G401.6 (cell line): ENCODE measurements around the gene SNX20.

Experiments used
- FAIRE-seq: peaks from 2 replicates; lab custom pipeline; 2012; peaks lifted over from hg19 to GRCh38; lab: Jason Lieb, UNC

The SNX20 gene

GRCh38 chr16:50634947-50635346 is 46.2 kb downstream of the SNX20 start:
- FAIRE-seq: no peak

DNA sequence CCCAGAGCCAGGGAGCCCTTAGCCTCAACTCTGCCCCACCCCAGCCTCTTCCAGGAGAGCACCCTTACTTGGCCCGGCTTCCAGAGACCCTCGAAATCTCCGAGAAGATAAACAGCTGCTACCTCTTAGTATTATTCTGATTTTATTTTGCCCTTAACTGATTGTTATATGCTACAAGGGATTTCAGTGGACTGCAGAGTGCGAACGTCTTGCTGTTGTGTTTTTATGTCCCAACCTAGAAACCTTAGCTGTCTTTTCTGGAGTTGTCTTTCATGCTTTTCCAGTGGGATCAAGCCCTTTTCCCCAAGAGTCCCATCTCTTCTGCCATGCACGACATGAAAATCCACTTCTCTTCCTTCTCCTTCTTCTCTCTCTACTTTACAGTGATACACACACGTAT is 47.0 kb downstream of the SNX20 start:
- no peak for FAIRE-seq

- no peak for FAIRE-seq
These were observed 47.9 kb downstream of the SNX20 start for GRCh38 chr16:50632927-50633800.

GRCh38 chr16:50631985-50632576 is 49.0 kb downstream of the SNX20 start:
- FAIRE-seq: no peak

DNA sequence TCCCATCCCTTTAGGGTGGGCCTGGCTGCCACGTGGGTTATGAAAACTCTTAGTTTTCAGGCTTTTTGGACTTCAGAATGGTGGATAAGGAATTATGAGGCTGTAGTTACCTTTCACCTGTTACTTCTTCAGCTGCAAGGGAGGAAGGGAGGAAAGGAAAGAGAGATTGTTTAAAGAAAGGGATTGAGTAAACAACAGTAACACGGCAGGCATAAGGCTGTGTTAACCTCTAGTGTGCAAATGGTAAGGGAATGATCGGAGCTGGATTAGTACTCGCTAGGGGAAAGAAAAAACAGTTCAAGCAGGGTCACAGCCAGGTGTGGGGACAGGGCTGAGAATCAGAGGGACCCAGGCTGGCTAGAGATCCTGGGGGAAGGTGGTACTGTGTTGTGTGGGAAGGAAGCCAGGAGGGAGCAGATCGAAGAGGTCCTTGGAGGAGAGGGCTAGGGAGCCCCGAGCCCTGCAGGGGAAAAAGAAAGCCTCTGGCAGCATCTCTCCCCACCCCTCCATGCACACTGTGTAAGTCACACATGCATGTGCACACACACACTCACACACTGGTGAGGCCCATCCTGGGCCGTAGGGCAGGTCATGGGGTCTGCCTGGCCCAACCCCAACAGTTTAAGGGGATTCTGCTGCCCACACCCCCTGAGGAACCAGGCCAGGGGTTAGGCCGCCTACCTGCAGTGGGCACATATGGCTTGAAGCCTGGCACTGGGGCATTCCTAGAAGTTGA is 49.7 kb downstream of the SNX20 start:
- FAIRE-seq: no peak

GRCh38 chr16:50630394-50631020 is 50.6 kb downstream of the SNX20 start:
- no peak for FAIRE-seq

GRCh38 chr16:50629334-50629733 is 51.8 kb downstream of the SNX20 start:
- no peak for FAIRE-seq

DNA sequence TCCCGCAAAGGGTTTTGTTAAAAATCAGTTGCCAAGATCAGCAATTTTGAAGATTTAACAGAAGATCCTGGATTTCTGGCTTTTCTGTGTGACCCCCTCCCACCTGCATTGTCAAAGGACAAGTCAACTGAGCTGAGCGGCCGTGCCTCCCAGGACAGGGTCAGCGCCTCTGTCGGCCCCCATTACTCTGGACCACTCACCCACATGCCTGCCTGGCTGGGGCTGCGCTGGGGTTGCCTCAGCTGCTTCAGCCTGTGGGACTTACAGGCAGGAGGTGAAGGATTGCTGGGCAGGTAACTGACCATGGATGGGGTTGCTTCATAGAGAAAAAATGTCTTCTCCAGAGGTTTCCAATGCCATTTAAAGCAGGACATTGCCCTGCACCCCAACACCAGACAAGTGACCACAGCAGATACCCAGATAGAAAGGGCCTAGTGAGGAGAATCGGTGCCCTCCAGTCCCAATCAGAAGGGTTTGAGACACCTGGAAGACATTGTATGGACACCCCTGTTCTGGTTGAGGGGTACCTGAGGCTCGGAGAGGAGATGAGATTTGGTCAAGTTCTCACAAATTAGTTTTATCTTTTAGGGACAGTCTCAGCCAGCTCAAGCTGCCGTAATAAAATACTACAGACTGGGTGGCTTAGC is 52.8 kb downstream of the SNX20 start:
- FAIRE-seq: no peak

- no peak for FAIRE-seq
These were observed 53.7 kb downstream of the SNX20 start for GRCh38 chr16:50627419-50627818.

DNA sequence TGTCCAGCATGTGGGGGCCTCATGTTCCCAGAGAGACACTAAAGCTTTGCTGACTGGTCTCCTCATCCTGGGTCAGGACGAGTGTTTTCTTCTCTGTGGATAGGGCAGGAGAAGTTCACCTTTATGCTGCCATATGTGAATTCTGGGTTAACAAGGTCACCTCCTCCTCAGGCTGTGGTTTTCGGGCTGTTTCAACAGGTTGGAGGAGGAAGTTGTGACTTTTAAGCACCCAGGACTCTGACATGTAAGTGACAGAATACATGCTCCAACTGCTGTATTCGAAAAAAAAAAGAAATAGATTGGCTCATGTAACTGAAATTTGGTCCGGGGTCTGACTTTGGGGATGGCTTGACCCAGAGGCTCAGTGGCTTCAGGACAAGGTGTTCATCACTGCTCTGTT is 54.2 kb downstream of the SNX20 start:
- no peak for FAIRE-seq

GRCh38 chr16:50625374-50625773 is 55.7 kb downstream of the SNX20 start:
- FAIRE-seq: no peak

GRCh38 chr16:50624449-50624970 is 56.6 kb downstream of the SNX20 start:
- no peak for FAIRE-seq

GRCh38 chr16:50622643-50623369 is 58.3 kb downstream of the SNX20 start:
- no peak for FAIRE-seq

DNA sequence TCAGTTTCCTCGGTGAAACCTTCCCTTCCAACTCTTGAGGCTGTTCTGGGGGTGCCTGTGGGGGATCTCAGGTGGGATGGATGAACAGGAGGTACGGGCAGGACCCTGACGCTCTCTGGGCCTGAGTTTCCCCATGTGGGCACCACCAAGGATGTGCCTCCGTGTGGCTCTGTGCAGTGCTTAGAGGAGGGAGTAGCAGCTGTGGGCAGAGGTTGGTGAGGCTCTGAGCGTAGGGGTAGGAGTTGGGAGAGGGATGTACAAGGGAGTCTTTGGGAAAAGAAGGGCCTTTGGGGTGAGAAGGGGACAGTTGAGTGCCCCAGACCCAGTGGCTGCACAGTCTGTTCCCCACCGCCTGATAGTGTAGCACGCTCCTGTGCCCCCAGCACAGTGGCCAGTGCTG is 59.1 kb downstream of the SNX20 start:
- FAIRE-seq: no peak
